NCI-H82 (cell line): Measurements from ENCODE around the gene IRGC.
"Not testable (repeated sequence)": the region's sequence is repeated elsewhere in the genome, so short reads cannot be mapped to it uniquely, and the experiment has no call there.

Source experiments
- DNase-seq: peaks from one replicate; lab custom pipeline; 2025; lab: John Stamatoyannopoulos, UW

IRGC gene

GRCh38 chr19:43754503-43755255 lies 38.8 kb downstream of the IRGC start, which contains the start of gene SMG9:
Gene SMG9, minus strand, starts transcription at chr19:43754962. Its CDS starts 4,221 bp downstream, at chr19:43750741.
- peak; percentile 99 for DNase-seq

GRCh38 chr19:43755256-43755801 lies 39.5 kb downstream of the IRGC start:
- DNase-seq, result peak; percentile 85

GRCh38 chr19:43759515-43759914 lies 43.6 kb downstream of the IRGC start:
- DNase-seq, result no peak

- DNase-seq, result no peak
Measured at GRCh38 chr19:43760941-43761340, 45.1 kb downstream of the IRGC start.

GRCh38 chr19:43762814-43763213 lies 46.9 kb downstream of the IRGC start:
- no peak for DNase-seq

GRCh38 chr19:43763473-43763939 lies 47.6 kb downstream of the IRGC start:
- no peak for DNase-seq

GRCh38 chr19:43764684-43765083 lies 48.8 kb downstream of the IRGC start:
- not testable (repeated sequence) for DNase-seq

- DNase-seq, result no peak
Measured at GRCh38 chr19:43765109-43765876, 49.4 kb downstream of the IRGC start.

GRCh38 chr19:43766755-43767043 lies 50.8 kb downstream of the IRGC start:
- no peak for DNase-seq

GRCh38 chr19:43767316-43767715 lies 51.4 kb downstream of the IRGC start:
- DNase-seq, result no peak

- DNase-seq, result no peak
Measured at GRCh38 chr19:43767818-43768217, 51.9 kb downstream of the IRGC start.

GRCh38 chr19:43768273-43769050 lies 52.6 kb downstream of the IRGC start:
- DNase-seq, result no peak

GRCh38 chr19:43769256-43769655 lies 53.4 kb downstream of the IRGC start:
- no peak for DNase-seq
